EL (cell line): ENCODE measurements around the gene COL13A1.

ENCODE experiments used
- DNase-seq: peaks from one replicate; pipeline ENCODE4 v3.0.0-alpha.2; 2016

The COL13A1 gene

DNA sequence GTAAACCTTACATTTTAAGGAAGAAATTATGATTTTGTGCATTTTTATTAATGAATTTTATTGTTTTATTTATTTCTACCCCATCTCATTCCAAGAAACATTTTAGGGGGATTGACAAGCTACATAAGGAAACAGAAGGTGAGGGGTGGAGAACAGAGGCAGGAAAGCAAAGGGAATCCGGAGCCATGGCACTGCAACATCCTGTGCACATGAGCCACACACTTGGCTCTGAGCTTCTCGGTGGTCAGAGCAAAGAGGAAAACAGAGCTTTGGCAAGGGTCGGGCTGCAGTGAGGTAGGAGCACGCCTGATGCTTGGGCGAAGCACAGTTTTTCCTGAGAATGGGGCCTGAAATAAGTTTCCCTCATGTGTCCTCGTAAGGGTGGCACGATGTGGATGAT lies 68.9 kb downstream of the COL13A1 start:
- DNase-seq, result no peak

DNA sequence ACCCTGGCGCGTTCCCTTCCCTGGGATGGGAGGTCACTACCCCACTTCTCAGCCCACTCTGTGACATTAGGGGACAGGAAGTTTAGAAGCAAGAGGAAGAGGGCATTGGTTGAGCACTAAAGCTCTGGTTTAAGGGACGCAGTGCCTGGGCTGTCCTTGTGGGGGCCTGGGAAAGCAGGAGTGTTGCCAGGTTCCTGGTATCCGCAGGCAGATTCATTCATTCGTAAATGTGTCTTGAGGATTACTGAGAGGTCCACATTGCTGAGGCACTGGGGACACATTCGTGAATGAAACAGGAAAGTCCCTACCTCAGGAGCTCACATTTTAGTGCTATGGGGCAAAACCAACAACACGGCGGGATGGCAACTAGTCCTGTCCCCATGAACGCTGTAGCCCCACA lies 69.4 kb downstream of the COL13A1 start:
- no peak for DNase-seq

DNA sequence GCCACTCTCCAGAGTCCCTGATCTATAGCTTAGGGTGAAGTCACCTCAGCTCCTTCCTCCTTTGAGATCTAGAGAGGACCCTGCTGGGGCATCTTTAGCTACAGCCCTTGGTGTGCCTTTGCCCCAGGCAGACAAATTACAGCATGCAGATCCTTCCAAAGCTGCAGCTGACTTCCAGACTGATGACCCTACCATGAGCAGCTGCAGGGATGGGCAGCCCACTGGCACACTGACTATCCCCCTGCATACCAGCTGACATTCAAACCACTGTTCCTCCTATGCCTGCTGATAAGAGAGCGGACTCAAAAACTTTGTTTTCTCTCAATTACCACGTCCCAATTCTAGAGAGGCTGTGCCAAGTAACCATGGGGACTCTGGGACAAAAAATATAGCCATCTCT lies 70.6 kb downstream of the COL13A1 start:
- DNase-seq, result no peak

DNA sequence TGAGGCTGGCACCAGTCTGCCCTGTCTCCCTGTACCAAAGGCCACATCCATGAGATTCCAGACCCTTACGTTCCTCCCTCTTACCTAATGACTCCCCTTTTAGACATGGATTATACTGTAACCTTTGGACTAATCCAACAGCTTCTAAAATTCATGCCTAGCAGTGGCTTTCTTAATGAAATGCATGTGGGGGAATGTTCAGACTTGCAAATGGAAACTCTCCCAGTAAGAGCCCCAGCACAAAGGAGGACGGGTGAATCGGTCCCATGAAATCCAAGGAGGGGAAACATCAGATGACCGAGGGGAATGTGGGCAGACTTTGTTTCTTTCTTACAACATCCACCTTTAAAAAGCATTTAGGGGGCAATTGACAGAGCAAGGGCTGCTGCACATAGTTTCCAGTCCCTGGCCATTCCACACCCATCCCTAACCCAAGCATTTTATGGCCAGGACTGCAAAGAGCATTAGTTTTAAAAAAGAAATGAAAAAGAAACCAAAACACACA lies 71.5 kb downstream of the COL13A1 start:
- no peak for DNase-seq

DNA sequence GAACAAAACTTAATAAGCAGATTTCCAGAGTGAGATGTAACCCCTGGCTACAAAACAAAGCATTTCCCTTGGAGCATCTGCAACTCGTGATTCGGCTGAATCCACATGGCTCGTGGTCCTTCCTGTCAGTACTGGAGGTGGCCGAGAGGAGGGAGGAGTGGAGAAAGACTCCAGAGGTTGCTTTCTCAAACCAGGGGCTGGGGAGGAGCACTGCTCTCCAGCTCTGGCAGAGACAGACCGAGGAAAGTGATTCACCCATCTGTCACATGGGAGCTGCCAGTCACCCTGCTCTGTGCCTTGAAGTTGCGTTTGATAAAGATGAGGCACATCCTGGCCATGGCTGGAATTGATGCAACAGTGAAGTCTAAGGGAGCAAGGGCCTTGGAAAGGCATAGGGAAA lies 72.7 kb downstream of the COL13A1 start:
- DNase-seq, result peak; percentile 86

DNA sequence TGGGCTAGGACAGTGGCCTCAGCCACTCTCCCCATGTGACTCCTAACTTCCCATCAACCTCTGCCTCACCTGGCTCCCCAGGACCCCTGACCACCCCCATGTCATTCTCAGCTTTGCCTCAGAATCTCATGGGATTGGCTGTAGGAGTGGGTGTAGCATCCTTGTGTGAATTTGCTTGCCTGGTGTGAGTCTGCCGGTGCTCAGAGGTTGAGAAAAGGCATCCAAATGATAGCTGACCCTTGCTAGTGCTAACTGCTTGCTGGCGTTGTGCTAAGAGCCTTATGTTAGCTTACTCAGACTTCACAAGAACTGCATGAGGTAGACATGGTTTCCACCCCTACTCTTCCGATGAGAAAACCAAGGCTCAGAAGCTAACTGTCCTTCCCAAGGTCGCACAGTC lies 74.2 kb downstream of the COL13A1 start:
- no peak for DNase-seq

DNA sequence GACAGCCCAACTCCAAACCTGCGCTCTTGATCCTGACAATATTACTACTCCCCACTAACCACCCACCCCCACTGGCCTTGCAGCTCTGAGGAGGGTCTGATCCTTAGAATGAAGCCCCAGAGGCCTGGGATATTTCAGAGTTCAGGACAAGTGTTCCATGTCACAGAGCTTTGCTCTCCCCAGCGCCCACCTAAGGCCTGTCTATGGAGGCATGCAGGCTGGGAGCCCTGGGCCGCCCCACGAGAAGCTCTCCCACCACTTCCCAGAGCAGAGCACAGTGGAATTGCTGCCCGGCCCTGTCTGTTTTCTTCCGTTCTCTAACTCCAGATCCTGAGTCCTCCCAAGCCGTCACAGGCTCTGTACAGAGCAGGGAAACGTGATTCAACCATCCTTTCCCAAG lies 74.6 kb downstream of the COL13A1 start:
- DNase-seq, result no peak

DNA sequence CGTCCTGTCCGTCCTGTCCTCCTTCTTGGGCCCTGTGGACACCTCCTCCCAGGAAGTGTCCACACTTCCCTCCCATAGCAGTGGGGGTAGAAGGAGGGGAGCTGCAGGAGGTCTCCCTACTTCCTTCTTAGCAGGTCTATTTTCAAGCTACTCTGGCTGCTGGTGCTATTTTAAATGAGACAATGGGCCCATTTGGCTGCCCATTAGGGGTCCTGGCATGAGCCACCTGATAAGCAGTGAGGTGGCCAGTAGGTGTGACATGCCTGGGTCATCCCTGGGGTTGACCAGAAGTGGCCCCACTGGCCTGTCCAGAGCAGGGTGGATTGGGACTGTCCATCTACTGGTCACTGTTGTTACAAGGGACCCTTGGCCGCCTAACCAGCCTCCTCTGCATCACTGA lies 75.2 kb downstream of the COL13A1 start:
- DNase-seq, result no peak

DNA sequence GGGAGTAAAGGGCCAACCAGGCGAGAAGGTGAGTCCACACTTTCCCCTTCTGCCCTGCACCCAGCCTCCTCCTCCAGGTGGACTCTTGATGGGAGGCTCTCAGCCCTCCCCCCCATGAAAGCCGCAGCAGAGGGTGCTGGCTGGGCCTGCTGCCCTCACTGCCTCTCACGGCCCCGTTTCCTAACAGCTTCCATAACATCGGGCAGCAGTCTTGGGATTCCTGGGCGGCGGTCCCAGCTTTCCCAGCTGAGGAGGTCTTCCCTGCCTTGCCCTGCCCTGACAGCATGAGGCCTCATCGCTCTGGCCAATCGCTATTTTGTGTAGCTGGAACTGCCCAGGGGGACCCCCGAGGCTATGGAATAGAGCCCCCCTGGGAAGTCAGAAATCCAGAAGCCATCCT lies 76.3 kb downstream of the COL13A1 start:
- DNase-seq, result no peak

DNA sequence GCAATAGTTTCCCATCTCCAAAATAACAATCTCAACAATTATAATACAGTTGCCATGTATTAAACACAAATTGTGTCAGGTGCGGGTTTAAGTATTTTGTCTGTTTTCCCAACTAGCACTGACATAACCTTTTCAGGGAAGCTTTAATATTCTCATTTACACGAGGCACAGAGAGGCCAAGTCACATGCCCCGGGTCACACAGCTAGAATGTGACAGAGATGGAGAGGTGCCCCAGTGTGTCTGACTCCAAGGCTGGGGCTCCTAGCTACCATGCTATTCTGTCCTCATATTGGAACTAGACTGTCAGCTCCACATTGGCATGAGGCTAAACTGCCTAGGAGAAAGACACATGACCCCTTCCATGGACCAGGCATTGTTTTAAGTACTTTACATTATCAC lies 77.2 kb downstream of the COL13A1 start:
- DNase-seq, result no peak

DNA sequence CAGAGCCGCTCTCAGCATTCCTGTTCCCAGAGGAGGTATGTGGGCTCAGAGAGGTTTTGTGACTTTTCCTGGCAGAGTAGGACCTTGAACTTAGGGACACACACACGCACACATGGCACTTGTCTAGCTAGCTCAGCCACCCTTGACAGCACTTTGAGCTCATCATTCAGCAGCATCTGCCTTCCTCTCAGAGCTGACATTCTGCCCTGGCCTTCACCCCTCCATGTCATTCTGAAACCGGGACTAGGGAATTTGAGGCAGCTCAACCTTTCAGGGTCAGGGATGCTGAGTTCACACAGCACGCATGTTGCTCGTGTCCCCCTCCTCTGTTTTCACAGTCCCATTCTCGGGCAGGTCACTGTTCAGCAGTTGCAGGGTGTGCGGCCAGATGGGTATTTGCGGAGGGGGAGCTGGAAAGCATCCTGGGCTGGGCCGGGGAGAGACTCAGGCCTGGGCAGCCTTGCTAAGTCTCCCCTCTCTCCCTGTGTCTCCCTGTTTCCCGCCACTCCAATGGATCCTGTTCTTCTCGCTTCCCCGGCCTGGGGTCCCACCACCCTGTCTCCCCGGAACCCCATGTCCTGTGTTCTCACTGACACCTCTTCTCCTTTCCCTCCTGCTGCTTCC lies 78.0 kb downstream of the COL13A1 start:
- DNase-seq, result no peak

DNA sequence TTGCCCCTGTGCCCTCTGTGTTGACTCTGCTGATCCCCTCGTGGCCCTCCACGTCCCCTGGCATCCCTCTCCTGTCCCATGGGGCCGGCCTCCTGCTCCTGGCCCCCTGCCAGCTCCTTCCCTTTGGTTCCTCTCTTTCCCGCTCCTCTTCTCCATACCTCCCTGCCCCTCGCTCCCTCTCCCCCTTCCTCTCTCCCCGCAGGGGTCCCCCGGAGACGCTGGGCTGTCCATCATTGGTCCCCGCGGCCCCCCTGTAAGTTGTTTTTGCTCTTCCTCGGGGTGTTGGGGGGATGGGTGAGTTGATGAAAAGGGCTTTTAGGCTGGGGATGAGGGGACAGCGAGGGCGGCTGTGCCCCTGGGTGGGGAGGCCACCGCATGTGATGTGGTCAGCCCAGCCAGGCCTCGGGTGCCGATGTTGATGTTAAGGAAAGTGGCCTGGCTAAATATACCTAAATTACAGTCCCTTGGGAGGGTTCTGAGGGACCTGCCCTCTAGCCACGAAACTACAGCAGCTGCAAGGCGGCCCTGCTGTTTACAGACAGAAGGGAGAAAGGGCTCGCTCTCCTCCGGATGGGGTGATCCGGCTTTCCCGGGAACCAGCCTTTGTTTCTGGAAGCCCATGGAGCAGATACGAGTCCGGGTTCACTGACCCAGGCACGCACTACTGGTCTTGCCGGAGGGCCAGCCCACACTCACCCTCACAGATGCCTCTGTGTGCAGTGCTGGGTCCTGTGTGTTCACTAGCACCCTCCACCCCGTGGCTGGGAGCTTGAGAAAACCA lies 78.8 kb downstream of the COL13A1 start:
- DNase-seq, result no peak

DNA sequence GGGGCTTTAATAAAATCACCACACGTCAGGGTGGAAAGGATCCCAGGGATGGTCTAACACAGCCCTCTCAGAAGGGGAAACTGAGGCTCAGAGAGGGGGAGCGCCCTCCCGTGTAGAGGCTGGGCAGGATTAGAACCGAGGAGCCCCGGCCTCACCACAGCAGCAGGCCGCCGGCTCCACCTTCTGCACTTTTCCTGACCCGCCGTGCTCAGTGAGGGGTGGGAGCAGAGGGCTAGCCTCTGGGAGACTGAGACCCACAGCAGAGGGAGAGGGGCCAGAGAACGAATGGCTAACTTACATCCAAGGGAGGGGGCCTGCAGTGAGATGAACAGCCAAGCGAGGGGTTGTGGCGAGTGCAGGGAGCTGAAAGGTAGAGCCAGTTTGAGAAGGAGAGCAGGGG lies 79.5 kb downstream of the COL13A1 start:
- DNase-seq, result no peak

DNA sequence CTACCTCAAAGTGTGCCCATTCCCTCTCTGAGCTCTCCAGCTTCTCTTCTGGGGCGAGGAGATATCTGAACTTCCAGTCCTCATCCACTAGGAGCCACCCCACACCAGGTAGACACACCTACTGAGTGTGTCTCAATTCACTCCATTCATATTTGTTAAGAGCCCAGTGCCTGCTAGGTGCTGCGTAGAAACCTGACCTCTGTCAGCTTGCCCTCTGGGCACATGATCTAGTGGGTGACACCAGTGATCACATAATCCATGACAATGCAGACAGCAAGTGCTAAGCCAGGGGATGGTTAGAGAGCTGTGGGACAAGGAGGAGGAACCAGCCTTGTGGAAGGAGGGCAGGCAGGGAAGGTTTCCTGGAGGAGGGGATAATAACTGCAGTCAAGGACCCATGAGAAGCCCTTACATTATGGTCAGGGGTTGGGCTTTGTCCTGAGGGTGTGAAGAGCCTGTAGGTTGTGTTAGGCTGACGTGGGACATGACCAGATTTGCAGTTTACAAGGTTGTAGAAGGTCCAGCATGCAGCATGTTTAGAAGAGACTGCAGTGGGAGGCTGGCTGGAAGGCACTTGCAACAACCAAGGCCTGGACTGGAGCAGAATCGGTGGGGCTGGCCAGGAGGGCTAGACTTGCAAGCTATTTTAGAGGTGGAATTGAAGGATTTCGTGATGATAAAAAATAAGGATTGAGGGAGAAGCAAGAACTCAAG lies 81.8 kb downstream of the COL13A1 start:
- DNase-seq, result no peak

DNA sequence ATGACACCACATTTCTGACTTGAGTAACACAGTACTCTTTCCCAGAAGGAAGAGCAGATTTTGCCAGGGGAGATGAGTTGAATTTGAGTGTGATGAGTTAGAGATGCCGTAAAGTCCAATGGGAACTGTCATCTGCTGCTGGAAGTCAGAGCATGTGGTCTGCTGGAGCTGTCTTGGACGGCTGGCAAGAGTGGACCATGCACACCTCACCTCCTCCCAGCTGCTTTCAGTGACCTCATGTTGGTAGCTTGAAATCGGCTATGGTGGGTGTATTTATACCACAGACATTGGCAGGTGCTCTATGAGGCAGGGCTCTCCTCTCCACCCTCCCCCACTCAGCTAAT lies 82.3 kb downstream of the COL13A1 start:
- DNase-seq, result no peak

DNA sequence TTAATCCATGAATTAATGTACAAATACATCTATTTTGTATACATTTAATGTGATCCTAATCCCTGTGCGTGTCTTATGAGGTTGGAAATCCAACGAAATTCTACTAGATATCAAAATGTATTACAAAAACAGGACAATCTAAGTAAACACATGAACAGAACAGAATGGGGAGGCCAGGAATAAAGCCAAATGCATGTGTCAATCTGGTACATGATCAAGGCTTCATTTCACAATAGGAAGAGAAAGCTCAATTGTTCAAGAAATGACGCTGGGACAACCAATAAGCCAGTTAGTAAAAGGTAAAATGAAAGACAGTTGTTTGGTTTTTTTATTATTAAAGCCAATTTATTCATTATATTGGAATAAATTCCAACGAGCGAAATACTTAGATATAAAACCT lies 83.0 kb downstream of the COL13A1 start:
- no peak for DNase-seq

DNA sequence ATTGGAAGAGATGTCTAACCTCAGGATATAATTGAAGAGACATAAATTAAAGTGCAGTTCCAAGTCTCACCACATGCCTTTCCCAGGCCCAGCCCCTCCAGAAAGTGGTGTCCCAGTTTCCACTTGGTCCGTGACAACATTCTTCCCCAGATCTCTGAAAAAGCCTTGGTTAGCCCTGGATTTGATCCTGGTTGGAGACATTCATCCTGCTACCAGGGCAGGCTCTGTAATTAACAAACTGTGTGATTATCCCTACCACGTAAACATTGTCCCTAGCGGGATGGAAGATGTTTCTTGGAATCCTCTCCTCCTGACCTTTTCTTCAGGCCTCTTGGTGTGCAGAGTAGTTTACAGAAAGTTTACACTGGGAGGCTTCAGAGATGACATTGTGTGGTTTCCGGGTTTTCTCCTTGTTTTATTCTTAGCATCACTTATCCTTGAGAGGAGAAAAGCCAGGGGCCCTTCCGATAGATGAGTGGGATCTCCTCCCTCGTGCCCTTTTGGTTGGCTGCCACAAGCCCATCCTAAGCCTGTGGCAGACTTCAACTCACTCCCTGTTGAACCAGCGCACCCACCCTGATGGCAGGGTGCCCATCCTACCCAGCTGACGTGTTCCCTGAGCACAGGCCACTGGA lies 83.8 kb downstream of the COL13A1 start:
- DNase-seq, result no peak

DNA sequence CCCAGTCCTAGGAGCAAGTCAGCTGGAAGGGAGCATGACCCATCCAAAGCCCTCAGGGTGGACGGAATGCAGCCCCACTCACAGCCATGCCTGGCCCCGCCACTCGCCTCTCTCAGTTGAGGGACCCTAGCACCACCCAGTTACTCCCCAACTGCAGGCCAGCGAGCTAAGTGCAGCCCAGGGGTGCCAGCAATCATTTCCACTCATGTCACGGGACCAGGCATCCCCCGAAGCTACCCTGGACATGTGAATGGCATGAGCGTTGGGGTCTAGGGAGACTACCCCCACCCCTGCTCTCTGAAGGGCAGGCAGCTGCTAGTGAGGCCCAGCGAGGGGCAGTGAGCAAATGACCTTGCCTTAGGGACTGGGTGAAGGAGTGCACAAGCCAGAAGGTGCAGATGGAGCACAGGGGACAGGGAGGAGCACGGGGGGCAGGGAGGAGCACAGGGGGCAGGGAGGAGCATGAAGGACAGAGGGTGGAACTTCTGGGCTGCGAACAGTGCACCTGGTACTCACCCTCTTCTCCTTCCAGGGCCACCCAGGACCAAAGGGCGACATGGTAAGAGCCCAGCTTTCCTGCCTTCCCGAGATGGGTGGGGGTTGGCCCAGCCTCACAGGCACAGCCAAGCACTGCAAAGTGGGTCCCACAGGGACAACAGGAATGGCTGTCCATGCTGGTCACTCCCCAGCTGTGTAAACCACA lies 87.3 kb downstream of the COL13A1 start:
- no peak for DNase-seq

DNA sequence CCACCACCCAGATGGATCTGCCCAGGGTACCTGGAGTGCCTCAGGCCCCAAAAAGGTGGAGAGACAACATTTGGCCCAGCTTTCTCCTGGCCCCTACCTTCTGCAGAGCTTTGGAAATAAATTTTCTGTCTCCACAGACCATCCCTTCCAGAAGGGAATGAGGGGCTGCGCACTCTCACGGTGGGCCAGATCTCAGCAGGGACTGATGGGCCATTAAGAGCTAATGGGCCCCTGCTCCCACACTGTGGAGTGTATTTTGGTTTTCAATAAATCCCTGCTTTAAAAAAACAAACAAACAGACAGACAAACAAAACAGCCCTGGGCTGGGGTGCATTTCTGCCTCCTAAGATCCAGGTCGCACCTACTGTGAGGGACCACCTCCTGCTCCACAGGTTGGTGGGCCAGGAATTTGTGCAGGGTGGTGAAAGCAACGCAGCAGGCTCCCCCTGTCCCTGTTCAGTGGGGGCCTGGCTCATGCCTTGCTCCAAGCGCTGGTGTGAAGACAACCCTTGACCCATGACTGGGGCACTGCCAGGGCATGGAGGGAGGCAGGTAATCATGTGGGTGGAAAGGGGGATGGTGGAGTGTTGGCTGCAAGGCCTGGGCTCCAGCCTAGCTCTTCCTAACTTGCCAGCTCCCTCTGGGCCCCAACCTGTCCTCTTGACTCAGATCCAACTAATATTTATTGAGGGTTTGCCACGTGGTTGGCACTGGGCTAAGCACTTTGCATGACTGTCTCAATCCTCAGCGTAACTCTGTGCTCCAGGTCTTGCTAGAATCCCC lies 88.5 kb downstream of the COL13A1 start:
- no peak for DNase-seq

DNA sequence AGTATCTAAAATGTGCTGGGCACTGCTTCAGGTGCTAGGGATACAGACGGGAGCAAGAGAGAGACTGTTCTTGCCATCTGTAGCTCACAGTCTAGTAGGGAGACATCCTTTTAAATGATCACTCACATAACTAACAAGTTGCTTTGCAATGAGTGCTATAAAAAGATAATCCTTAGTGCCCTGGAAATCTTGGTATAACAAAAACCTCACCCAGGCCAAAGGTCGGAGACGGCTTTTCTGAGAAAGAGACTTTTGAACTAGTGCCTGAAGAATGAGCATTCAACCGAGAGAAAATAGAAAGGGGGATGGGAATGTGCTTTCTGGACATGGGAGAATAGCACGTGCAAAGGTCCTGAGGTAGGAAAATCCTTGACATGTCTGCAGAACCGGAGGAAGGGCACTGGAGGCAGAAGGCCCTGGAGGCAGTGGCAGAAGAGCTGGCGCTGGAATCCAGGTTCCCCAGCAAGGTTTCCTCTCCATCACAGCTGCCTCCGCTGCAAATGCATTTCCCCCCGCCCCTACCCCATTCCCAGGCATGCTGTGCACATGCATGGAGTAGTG lies 89.4 kb downstream of the COL13A1 start:
- no peak for DNase-seq

DNA sequence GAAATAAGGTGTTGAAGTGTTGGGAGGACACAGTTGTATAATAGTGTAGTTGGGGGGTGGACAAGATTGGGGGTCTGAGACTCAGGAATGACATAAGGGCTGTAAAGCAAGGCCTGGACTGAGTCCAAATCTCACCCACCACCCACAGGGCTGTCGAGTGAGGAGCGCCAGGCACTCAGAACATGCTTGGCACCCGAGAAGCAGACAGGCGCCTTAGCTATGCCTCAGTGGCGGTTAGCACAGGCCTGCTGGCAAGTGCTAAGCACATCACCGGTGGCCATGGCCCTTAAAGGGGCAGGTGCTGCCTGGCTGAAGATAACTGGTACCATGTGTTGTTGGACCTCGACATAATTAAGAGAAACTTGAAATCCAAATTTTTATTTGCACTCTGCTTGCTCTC lies 90.7 kb downstream of the COL13A1 start:
- DNase-seq, result no peak

DNA sequence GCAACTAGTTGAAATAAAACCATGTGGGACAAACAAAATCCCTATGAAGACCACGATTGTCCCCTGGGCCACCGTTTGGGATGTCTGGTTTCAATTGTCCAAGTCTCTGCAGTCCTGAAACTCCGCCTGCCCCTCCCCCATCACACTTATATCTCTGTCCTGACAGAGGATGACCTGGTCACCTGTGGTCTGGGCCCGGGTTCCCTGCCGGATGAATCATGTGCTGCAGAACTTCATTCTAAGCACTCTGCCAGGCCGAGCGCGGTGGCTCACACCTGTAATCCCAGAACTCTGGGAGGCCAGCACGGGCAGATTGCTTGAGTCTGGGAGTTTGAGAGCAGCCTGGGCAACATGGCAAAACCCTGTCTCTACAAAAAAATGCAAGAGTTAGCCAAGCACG lies 91.1 kb downstream of the COL13A1 start:
- no peak for DNase-seq
